K562 (cell line): ENCODE data around the gene COBLL1. TPM values are rescaled to one million over a fixed set of nuclear protein-coding genes. Genes with fewer than 3 reads are reported as not detected.

ENCODE experiments used
- ATAC-seq: fragments of 200-7000 bp; cut with Tn5 transposase; 3 replicates; pipeline ENCODE4 v1.9.1; 2020; ENCODE audit warnings: moderate library complexity
- BruUV-seq: library from RNA; stranded (reverse); fragments of 400-500 nt; replicated peaks from 2 replicates; lab custom pipeline; 2021; lab: Mats Ljungman, UMichigan
- CTCF ChIA-PET: fragments of 300-600 bp; formaldehyde crosslinking; extraction: SDS; loops from one replicate; lab custom pipeline; 2021; ENCODE audit warnings: low intra/inter-chr PET ratio; lab: Yijun Ruan, JAX
- POLR2A ChIA-PET: fragments of 300-600, 350-650 bp; sonication (Branson Sonifier 250); formaldehyde crosslinking; extraction: SDS; loops from one replicate; lab custom pipeline; 2021; ENCODE audit warnings: antibody characterized with exemption, inconsistent platforms; lab: Yijun Ruan, JAX
- DNase-seq, 4 experiments: peaks; one replicate each; pipeline versions ENCODE4 v3.0.0 to v3.0.0-alpha.2; 2011 to 2018; ENCODE audit warnings: low spot score in 3 of 4, mixed read lengths in 3 of 4; ENCODE audit errors: extremely low read depth in 1 of 4
- FAIRE-seq: peaks from 2 replicates; lab custom pipeline; 2011; peaks lifted over from hg19 to GRCh38; lab: Jason Lieb, UNC
- H2AFZ ChIP-seq: 2 replicates; pipeline ENCODE4 v1.6.0; 2011; ENCODE audit warnings: low read depth, low read length, control low read depth, inconsistent platforms
- H3K27ac ChIP-seq: fragments of 200-600 bp; 3 replicates; pipeline ENCODE4 v1.8.0; 2011; ENCODE audit warnings: low read depth, mild to moderate bottlenecking, control low read depth, inconsistent platforms, low read length, moderate library complexity, mixed read lengths; ENCODE audit errors: extremely low read depth
- H3K27me3 ChIP-seq, 2 experiments: fragments of 300-600 bp in 1 of 2; 2 replicates in 1 of 2; 3 replicates in 1 of 2; pipeline versions ENCODE4 v1.6.0 to v1.8.0; 2011; ENCODE audit warnings: inconsistent platforms in 2 of 2, low read length in 2 of 2, mild to moderate bottlenecking in 1 of 2, mixed read lengths in 1 of 2, moderate library complexity in 1 of 2; ENCODE audit not compliant: control insufficient read depth in 2 of 2, insufficient read depth in 2 of 2
- H3K36me3 ChIP-seq: fragments of 300-600 bp; 3 replicates; pipeline ENCODE4 v1.8.0; 2011; ENCODE audit warnings: mild to moderate bottlenecking, low read length, inconsistent platforms; ENCODE audit not compliant: control insufficient read depth, insufficient read depth
- H3K4me1 ChIP-seq, 2 experiments: fragments of 200-600 bp in 1 of 2; replicated peaks in 1 of 2; 2 replicates in 1 of 2; 3 replicates in 1 of 2; pipeline versions ENCODE4 v1.5.1 to v1.8.0; 2011; ENCODE audit warnings: inconsistent platforms in 2 of 2, low read length in 2 of 2, mild to moderate bottlenecking in 1 of 2, mixed read lengths in 1 of 2, moderate library complexity in 1 of 2; ENCODE audit not compliant: control insufficient read depth in 2 of 2, insufficient read depth in 2 of 2
- H3K4me2 ChIP-seq: 2 replicates; pipeline ENCODE4 v1.6.1; 2011; ENCODE audit warnings: low read length, control low read depth, inconsistent platforms, mixed read lengths; ENCODE audit not compliant: insufficient read depth
- H3K4me3 ChIP-seq: fragments of 200-600 bp; sonication (generic), shearing (Covaris generic); 2 replicates; pipeline ENCODE4 v1.5.1; 2016; ENCODE audit warnings: control low read depth, inconsistent platforms
- H3K79me2 ChIP-seq: fragments of 200-600 bp; 3 replicates; pipeline ENCODE4 v1.8.0; 2011; ENCODE audit warnings: low read length, inconsistent platforms; ENCODE audit not compliant: control insufficient read depth, insufficient read depth
- H3K9ac ChIP-seq, 2 experiments: 2 replicates each; pipeline versions ENCODE4 v1.6.0 to v1.6.1; 2011; ENCODE audit warnings: low read depth in 2 of 2, low read length in 2 of 2, control low read depth in 1 of 2, inconsistent platforms in 1 of 2, mild to moderate bottlenecking in 1 of 2, mixed read lengths in 1 of 2; ENCODE audit not compliant: insufficient read depth in 1 of 2
- H3K9me1 ChIP-seq: one replicate; pipeline ENCODE4 v1.6.0; 2011; ENCODE audit warnings: inconsistent platforms, mild to moderate bottlenecking, low read length, moderate library complexity; ENCODE audit not compliant: control insufficient read depth, insufficient read depth
- H3K9me3 ChIP-seq: replicated peaks from 2 replicates; pipeline ENCODE4 v1.5.1; 2011; ENCODE audit warnings: low read depth, low read length, inconsistent platforms; ENCODE audit not compliant: control insufficient read depth, insufficient read depth
- H4K20me1 ChIP-seq: replicated peaks from 2 replicates; pipeline ENCODE4 v1.6.1; 2011; ENCODE audit warnings: low read length, inconsistent platforms, mixed read lengths; ENCODE audit not compliant: control insufficient read depth, insufficient read depth
- C11orf30 ChIP-seq: fragments of 450-650 bp; IDR thresholded peaks from 2 replicates; pipeline ENCODE4 v1.6.1; 2016; ENCODE audit warnings: low read depth, mild to moderate bottlenecking
- KDM4B ChIP-seq, 2 experiments: fragments of 450-650 bp in 1 of 2; sonication (generic) in 1 of 2; IDR thresholded peaks; 2 replicates each; pipeline ENCODE4 v1.6.1; 2016 to 2017; ENCODE audit warnings: borderline replicate concordance in 2 of 2, antibody characterized with exemption in 1 of 2, low read depth in 1 of 2, mild to moderate bottlenecking in 1 of 2
- L3MBTL2 ChIP-seq: fragments of 450-650 bp; IDR thresholded peaks from 2 replicates; pipeline ENCODE4 v1.6.1; 2016; ENCODE audit warnings: mild to moderate bottlenecking, moderate library complexity
- REST ChIP-seq, 2 experiments: fragments of 450-650 bp; formaldehyde crosslinking in 1 of 2; IDR thresholded peaks; 2 replicates each; pipeline versions ENCODE4 v1.4.0 to v1.6.1; 2014 to 2020; ENCODE audit warnings: mild to moderate bottlenecking in 2 of 2, borderline replicate concordance in 1 of 2, low read depth in 1 of 2
- ZNF316 ChIP-seq: fragments of 450-650 bp; IDR thresholded peaks from 2 replicates; pipeline ENCODE4 v1.6.1; 2016
- WGBS: fragments of 100-300 bp; shearing (Covaris generic); methylation state at CpG from one replicate; pipeline ENCODE4 v1.1.6; 2016; ENCODE audit warnings: low coverage, mixed read lengths; ENCODE audit not compliant: insufficient coverage; ENCODE audit errors: missing lambda C conversion rate; 5-methylcytosine and 5-hydroxymethylcytosine counted together
- in situ Hi-C: fragments of 300-500 bp; cut with MboI; formaldehyde crosslinking; loops from 4 replicates; pipeline ENCODE4 v1.15.0; 2018; ENCODE audit warnings: inconsistent platforms, mixed read lengths
- intact Hi-C: fragments of 100-400 bp; cut with micrococcal nuclease; formaldehyde crosslinking; loops from 2 replicates; pipeline ENCODE4 v1.14.2; 2022
- polyA plus RNA-seq, 8 experiments: library from polyadenylated mRNA; depleted of rRNA in 4 of 8; stranded (reverse) in 5 of 8; unstranded in 3 of 8; fragments of >200 nt; fragmentation: Nextera tagmentation in 2 of 8; fragmentation: Illumina TruSeq in 1 of 8; extraction: Ambion mirVana in 2 of 8; extraction: Trizol in 1 of 8; gene quantifications; 2 replicates each; pipeline versions ENCODE4 v1.2.1 to v1.2.3, GENCODE V29; 2011 to 2014; ENCODE audit warnings: inconsistent platforms in 1 of 8, missing spikeins in 1 of 8
- total RNA-seq, 7 experiments: library from RNA; depleted of rRNA in 6 of 7; stranded (reverse); fragments of >200 nt in 6 of 7; fragmentation: Illumina TruSeq in 2 of 7; extraction: Trizol in 2 of 7; gene quantifications; 2 replicates each; pipeline versions ENCODE4 v1.2.1 to v1.2.3, GENCODE V29; 2011 to 2021; ENCODE audit warnings: low replicate concordance in 1 of 7

COBLL1 gene
- total and polyA plus RNA-seq, 9 of the 15 experiments (the other 6 are each of a cell fraction or from before 2014, with no cell fraction given), result 0.07 to 1.6 (median 0.71) TPM

- H2AFZ ChIP-seq, result no peak overlapping the region
- POLR2A ChIA-PET, result no interaction called here
- no peaks in the 10 kb centered on the region for H4K20me1 ChIP-seq
- no peaks in the 10 kb centered on the region for H3K79me2 ChIP-seq
- no peaks in the 10 kb centered on the region for H3K36me3 ChIP-seq
- CTCF ChIA-PET, result no interaction called here
- H3K9ac ChIP-seq, result no peak overlapping the region
- no peaks in the 10 kb centered on the region for H3K27me3 ChIP-seq
- no TSS peak for BruUV-seq
- FAIRE-seq, result no peak
- H3K4me3 ChIP-seq, result no peak overlapping the region
- H3K9me1 ChIP-seq, result no peaks in the 10 kb centered on the region
- no peaks in the 10 kb centered on the region for H3K9me3 ChIP-seq
- no peak overlapping the region for H3K27ac ChIP-seq
- no peak overlapping the region for H3K4me2 ChIP-seq
- in situ Hi-C loops, result no loop called here
- 3% methylated on average over 3 of the region's 3 CpGs for WGBS
- intact Hi-C loops, result no loop called here
- TF ChIP-seq C11orf30 (0 out of 2 replicates have a peak, but pooled peaks have one; percentile 29), ZNF316 (peak; percentile 50), L3MBTL2 (no peak)
- H3K4me1 ChIP-seq, result no peaks in the 10 kb centered on the region
- no peak for ATAC-seq
- DNase-seq, result no peak
These were observed 62.9 kb downstream of the COBLL1 start for GRCh38 chr2:164778723-164779122.

DNA sequence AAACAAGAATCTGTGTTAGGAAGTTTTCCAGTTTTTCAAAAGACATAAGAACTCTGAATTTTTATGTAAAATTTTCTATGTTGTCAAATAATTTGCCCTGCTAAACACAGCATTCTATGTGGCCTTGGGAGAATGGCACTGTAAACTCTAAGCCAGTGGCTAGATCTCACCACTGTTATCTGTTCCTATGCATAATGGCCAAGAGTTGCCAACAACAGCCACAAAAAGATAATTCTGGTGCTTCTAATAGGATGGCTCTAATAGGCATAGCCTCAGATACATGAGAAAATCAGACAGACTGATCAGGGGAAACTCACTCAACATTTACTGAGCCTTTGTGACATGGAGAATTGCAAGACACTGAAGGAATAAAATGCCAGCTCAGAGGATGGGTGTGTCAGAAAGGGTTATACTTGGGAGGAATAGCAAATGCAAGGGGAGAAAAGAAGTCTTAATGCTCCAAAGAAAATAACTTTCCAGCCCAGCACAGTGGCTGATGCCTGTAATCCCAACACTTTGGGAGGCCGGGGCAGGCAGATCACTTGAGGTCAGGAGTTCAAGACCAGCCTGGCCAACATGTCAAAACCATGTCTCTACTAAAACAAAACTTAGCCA is 63.7 kb downstream of the COBLL1 start:
- no peaks in the 10 kb centered on the region for H3K9me1 ChIP-seq
- no peaks in the 10 kb centered on the region for H3K36me3 ChIP-seq
- H3K27me3 ChIP-seq, result no peaks in the 10 kb centered on the region
- FAIRE-seq, result no peak
- H3K4me3 ChIP-seq, result no peak overlapping the region
- CTCF ChIA-PET, result no interaction called here
- intact Hi-C loops (no loop called here), in situ Hi-C loops (no loop called here)
- BruUV-seq, result no TSS peak
- no peak for DNase-seq
- 0% methylated on average over 1 of the region's 1 CpG for WGBS
- no peak overlapping the region for H3K27ac ChIP-seq
- no peak overlapping the region for H3K4me2 ChIP-seq
- no peak overlapping the region for H3K9ac ChIP-seq
- no peaks in the 10 kb centered on the region for H4K20me1 ChIP-seq
- POLR2A ChIA-PET, result no interaction called here
- ATAC-seq, result no peak
- no peaks in the 10 kb centered on the region for H3K79me2 ChIP-seq
- H3K4me1 ChIP-seq, result no peaks in the 10 kb centered on the region
- no peak overlapping the region for H2AFZ ChIP-seq
- no peaks in the 10 kb centered on the region for H3K9me3 ChIP-seq
- TF ChIP-seq REST (IDR thresholded peaks at IDR 0.05; ENCODE audit: borderline replicate concordance) (no peak), REST (CRISPR knock-in tag; IDR thresholded peaks at IDR 0.05; ENCODE audit: low read depth) (no peak), KDM4B (IDR thresholded peaks at IDR 0.05; ENCODE audit: borderline replicate concordance in 2 of 2, low read depth in 1 of 2) (no peak)
